ENCODE results near the gene SETBP1.

SETBP1 gene

DNA sequence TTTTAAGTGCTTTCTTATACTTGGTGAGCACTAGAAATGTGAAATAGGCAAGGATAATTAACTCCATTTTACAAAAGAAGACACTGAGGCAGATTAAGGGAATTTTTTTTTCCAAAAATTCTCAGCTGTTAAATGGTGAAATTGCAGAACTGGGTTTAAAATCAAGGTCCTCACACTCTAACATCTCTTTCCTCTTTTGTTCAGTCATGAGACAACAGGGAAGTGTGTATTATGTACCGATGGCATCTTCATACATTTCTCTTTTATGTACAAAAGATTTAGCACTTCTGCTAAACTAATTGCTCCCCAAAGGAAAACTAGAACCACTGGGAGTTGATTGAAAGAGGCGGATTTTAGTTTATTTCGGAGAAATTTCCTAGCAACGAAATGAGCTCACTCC, 203.0 kb downstream of the SETBP1 start:
- Histone ChIP-seq H3K9me3 (ENCODE audit: control insufficient read depth, insufficient read depth, low read depth, low read length) (no peaks in the 10 kb centered on the region), H3K4me1 (ENCODE audit: control insufficient read depth, insufficient read depth, low read length) (peaks cover 3% of the 10 kb centered on the region; the same call in 1 of the 2 replicates), H3K4me3 (ENCODE audit: low read depth, low read length) (no peak overlapping the region), H3K36me3 (ENCODE audit: control insufficient read depth in 2 of 2, insufficient read depth in 1 of 2, low read length in 2 of 2) (no peaks in the 10 kb centered on the region), H3K27ac (ENCODE audit: extremely low read depth, low read depth, low read length) (no peak overlapping the region)
- CTCF ChIA-PET: interaction anchor here (1.0 to 1.3 kb wide), 2 partner anchors 9 to 330 kb away, joined by 3 to 4 read pairs; no protein-coding TSS in a partner anchor
- no peak for TF ChIP-seq ZNF571 (tag by site-specific recombination; IDR thresholded peaks at IDR 0.05)
- TF ChIP-seq ZBTB8A (tag by site-specific recombination; IDR thresholded peaks at IDR 0.05): no peak
- TF ChIP-seq ZNF10 (tag by site-specific recombination; IDR thresholded peaks at IDR 0.05): no peak
- TF ChIP-seq, protein P1, sequence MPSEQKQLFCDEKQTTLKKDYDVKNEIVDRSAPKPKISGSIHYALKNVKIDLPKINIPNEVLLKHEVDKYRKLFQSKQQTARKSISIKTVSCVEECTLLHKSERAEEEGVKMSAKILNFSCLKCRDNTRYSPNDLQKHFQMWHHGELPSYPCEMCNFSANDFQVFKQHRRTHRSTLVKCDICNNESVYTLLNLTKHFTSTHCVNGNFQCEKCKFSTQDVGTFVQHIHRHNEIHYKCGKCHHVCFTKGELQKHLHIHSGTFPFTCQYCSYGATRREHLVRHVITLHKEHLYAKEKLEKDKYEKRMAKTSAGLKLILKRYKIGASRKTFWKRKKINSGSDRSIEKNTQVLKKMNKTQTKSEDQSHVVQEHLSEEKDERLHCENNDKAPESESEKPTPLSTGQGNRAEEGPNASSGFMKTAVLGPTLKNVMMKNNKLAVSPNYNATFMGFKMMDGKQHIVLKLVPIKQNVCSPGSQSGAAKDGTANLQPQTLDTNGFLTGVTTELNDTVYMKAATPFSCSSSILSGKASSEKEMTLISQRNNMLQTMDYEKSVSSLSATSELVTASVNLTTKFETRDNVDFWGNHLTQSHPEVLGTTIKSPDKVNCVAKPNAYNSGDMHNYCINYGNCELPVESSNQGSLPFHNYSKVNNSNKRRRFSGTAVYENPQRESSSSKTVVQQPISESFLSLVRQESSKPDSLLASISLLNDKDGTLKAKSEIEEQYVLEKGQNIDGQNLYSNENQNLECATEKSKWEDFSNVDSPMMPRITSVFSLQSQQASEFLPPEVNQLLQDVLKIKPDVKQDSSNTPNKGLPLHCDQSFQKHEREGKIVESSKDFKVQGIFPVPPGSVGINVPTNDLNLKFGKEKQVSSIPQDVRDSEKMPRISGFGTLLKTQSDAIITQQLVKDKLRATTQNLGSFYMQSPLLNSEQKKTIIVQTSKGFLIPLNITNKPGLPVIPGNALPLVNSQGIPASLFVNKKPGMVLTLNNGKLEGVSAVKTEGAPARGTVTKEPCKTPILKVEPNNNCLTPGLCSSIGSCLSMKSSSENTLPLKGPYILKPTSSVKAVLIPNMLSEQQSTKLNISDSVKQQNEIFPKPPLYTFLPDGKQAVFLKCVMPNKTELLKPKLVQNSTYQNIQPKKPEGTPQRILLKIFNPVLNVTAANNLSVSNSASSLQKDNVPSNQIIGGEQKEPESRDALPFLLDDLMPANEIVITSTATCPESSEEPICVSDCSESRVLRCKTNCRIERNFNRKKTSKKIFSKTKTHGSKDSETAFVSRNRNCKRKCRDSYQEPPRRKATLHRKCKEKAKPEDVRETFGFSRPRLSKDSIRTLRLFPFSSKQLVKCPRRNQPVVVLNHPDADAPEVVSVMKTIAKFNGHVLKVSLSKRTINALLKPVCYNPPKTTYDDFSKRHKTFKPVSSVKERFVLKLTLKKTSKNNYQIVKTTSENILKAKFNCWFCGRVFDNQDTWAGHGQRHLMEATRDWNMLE (tag by site-specific recombination; conservative IDR thresholded peaks at IDR 0.05; ENCODE audit: low read depth): no peak
- TF ChIP-seq, protein P2, sequence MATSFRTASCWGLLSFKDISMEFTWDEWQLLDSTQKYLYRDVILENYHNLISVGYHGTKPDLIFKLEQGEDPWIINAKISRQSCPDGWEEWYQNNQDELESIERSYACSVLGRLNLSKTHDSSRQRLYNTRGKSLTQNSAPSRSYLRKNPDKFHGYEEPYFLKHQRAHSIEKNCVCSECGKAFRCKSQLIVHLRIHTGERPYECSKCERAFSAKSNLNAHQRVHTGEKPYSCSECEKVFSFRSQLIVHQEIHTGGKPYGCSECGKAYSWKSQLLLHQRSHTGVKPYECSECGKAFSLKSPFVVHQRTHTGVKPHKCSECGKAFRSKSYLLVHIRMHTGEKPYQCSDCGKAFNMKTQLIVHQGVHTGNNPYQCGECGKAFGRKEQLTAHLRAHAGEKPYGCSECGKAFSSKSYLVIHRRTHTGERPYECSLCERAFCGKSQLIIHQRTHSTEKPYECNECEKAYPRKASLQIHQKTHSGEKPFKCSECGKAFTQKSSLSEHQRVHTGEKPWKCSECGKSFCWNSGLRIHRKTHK (tag by site-specific recombination; IDR thresholded peaks at IDR 0.05): no peak
- no peak for TF ChIP-seq ZNF701 (tag by site-specific recombination; IDR thresholded peaks at IDR 0.05)
- TF ChIP-seq ZNF138 (tag by site-specific recombination; IDR thresholded peaks at IDR 0.05; ENCODE audit: borderline replicate concordance): no peak
- no peak for TF ChIP-seq SETDB1 (IDR thresholded peaks at IDR 0.05; ENCODE audit: insufficient read length, low read length)
- POLR2A ChIA-PET: no interaction called here

DNA sequence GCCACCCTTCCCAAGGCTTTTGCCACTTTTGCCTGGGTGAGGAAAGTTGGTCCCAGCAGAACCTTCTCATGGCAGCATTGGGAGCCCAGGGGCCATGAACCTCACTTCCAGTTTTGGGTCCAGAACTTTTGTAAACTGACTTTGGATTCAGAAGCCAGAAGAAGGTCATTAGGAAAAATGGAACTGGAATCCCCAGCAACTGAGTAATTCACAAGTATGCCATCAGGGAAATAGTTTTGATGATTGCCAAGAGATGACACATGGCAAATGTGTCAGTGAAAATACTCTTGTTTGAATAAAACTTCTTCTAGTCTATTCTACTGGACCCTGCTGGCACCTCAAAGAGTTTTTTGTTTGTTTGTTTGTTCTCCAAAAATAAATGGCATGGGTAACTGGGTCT, 203.7 kb downstream of the SETBP1 start:
- no peak for TF ChIP-seq GFI1B (tag by site-specific recombination; IDR thresholded peaks at IDR 0.05)
- TF ChIP-seq ZNF529 (tag by site-specific recombination; IDR thresholded peaks at IDR 0.05; ENCODE audit: insufficient replicate concordance): no peak
- TF ChIP-seq, protein P3, sequence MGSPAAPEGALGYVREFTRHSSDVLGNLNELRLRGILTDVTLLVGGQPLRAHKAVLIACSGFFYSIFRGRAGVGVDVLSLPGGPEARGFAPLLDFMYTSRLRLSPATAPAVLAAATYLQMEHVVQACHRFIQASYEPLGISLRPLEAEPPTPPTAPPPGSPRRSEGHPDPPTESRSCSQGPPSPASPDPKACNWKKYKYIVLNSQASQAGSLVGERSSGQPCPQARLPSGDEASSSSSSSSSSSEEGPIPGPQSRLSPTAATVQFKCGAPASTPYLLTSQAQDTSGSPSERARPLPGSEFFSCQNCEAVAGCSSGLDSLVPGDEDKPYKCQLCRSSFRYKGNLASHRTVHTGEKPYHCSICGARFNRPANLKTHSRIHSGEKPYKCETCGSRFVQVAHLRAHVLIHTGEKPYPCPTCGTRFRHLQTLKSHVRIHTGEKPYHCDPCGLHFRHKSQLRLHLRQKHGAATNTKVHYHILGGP (tag by site-specific recombination; IDR thresholded peaks at IDR 0.05): no peak
- no peak for TF ChIP-seq EGR2 (tag by site-specific recombination; IDR thresholded peaks at IDR 0.05; ENCODE audit: low read depth)
- TF ChIP-seq ZNF174 (tag by site-specific recombination; IDR thresholded peaks at IDR 0.05): no peak
- no peak for TF ChIP-seq ZNF561 (tag by site-specific recombination; IDR thresholded peaks at IDR 0.05; ENCODE audit: borderline replicate concordance)
- no peak for TF ChIP-seq WT1 (tag by site-specific recombination; IDR thresholded peaks at IDR 0.05)
- TF ChIP-seq, protein P4, sequence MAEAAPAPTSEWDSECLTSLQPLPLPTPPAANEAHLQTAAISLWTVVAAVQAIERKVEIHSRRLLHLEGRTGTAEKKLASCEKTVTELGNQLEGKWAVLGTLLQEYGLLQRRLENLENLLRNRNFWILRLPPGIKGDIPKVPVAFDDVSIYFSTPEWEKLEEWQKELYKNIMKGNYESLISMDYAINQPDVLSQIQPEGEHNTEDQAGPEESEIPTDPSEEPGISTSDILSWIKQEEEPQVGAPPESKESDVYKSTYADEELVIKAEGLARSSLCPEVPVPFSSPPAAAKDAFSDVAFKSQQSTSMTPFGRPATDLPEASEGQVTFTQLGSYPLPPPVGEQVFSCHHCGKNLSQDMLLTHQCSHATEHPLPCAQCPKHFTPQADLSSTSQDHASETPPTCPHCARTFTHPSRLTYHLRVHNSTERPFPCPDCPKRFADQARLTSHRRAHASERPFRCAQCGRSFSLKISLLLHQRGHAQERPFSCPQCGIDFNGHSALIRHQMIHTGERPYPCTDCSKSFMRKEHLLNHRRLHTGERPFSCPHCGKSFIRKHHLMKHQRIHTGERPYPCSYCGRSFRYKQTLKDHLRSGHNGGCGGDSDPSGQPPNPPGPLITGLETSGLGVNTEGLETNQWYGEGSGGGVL (tag by site-specific recombination; IDR thresholded peaks at IDR 0.05): no peak
- no peak for TF ChIP-seq ZNF701 (tag by site-specific recombination; IDR thresholded peaks at IDR 0.05)
- no peak for TF ChIP-seq ZNF2 (tag by site-specific recombination; IDR thresholded peaks at IDR 0.05)
- Histone ChIP-seq H3K9me3 (ENCODE audit: control insufficient read depth, insufficient read depth, low read depth, low read length) (no peaks in the 10 kb centered on the region), H3K4me3 (ENCODE audit: low read depth, low read length) (no peak overlapping the region), H3K36me3 (ENCODE audit: control insufficient read depth in 2 of 2, insufficient read depth in 1 of 2, low read length in 2 of 2) (no peaks in the 10 kb centered on the region), H3K4me1 (ENCODE audit: control insufficient read depth, insufficient read depth, low read length) (peaks cover 3% of the 10 kb centered on the region; the same call in 1 of the 2 replicates), H3K27ac (ENCODE audit: extremely low read depth, low read depth, low read length) (no peak overlapping the region)
- POLR2A ChIA-PET: no interaction called here
- CTCF ChIA-PET: interaction anchor here (1.1 kb wide), 1 partner anchor 538 kb away, joined by 3 read pairs; no protein-coding TSS in a partner anchor
